Breast epithelium (tissue), 3 donors: ENCODE results near the gene SMC4.

Experiments used
- POLR2A ChIP-seq: fragments of 450-650 bp; IDR thresholded peaks from one replicate; pipeline ENCODE4 v1.6.1; 2016; ENCODE audit warnings: antibody characterized with exemption, mild to moderate bottlenecking, moderate library complexity
- POLR2AphosphoS5 ChIP-seq, 3 donors: sonication (generic); formaldehyde crosslinking; IDR thresholded peaks; one replicate each; pipeline ENCODE4 v1.6.1; 2017; ENCODE audit warnings: antibody characterized with exemption in 3 of 3
- TF ChIP-seq, protein P1 (sequence below), 3 donors: fragments of 450-650 bp; IDR thresholded peaks; one replicate each; pipeline ENCODE4 v1.5.1; 2016 to 2017; ENCODE audit warnings: antibody characterized with exemption in 3 of 3, mild to moderate bottlenecking in 3 of 3, moderate library complexity in 3 of 3

DNA sequence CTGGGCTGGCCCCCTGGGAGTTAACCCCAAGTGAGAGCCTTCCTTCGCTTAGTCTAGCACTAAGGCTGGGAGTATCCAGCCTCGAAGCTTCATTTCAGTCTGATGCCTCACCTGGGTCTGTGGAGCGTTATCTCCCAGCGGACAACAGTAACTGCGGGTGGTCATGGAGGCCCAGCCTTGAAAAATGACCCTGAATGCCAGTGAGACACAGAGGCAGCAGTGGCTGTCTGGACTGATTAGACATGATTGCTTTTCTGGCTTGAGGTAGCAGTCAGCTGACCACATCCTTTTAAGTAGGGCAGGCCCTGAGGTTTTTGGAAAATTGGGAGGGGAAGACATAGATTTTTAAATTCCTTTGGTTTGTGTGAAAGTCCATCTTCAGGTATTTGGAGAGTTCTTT is 78.3 kb downstream of the SMC4 start:
- TF ChIP-seq, protein P1, sequence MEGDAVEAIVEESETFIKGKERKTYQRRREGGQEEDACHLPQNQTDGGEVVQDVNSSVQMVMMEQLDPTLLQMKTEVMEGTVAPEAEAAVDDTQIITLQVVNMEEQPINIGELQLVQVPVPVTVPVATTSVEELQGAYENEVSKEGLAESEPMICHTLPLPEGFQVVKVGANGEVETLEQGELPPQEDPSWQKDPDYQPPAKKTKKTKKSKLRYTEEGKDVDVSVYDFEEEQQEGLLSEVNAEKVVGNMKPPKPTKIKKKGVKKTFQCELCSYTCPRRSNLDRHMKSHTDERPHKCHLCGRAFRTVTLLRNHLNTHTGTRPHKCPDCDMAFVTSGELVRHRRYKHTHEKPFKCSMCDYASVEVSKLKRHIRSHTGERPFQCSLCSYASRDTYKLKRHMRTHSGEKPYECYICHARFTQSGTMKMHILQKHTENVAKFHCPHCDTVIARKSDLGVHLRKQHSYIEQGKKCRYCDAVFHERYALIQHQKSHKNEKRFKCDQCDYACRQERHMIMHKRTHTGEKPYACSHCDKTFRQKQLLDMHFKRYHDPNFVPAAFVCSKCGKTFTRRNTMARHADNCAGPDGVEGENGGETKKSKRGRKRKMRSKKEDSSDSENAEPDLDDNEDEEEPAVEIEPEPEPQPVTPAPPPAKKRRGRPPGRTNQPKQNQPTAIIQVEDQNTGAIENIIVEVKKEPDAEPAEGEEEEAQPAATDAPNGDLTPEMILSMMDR (IDR thresholded peaks at IDR 0.05): no peak
- TF ChIP-seq POLR2A: no peak
- no peak for TF ChIP-seq POLR2AphosphoS5 (IDR thresholded peaks at IDR 0.05)
